HG03342 (cell line): ENCODE data around the gene APOD.
"Not testable (repeated sequence)": the region's sequence is repeated elsewhere in the genome, so short reads cannot be mapped to it uniquely, and the experiment has no call there.

ENCODE experiments used
- ATAC-seq: cut with Tn5 transposase; IDR thresholded peaks from one replicate; pipeline ENCODE4 v1.9.1; 2021; ENCODE audit warnings: mild to moderate bottlenecking, moderate library complexity; ENCODE audit not compliant: unreplicated experiment

The APOD gene

GRCh38 chr3:195590381-195590780 lies 6.6 kb upstream of the APOD start:
- ATAC-seq = not testable (repeated sequence)

- ATAC-seq = not testable (repeated sequence)
These were observed 6.1 kb upstream of the APOD start for GRCh38 chr3:195589796-195590195.

GRCh38 chr3:195587824-195588223 lies 4.1 kb upstream of the APOD start:
- ATAC-seq = no peak

GRCh38 chr3:195587406-195587805 lies 3.7 kb upstream of the APOD start:
- no peak for ATAC-seq

GRCh38 chr3:195584543-195584870 lies 767 bp upstream of the APOD start:
- no peak for ATAC-seq

- ATAC-seq = no peak
These were observed 793 bp downstream of the APOD start for GRCh38 chr3:195582947-195583346.

GRCh38 chr3:195580744-195581443 lies 2.8 kb downstream of the APOD start:
- ATAC-seq = no peak

- no peak for ATAC-seq
These were observed 4.5 kb downstream of the APOD start for GRCh38 chr3:195579281-195579680.

- no peak for ATAC-seq
These were observed 5.2 kb downstream of the APOD start for GRCh38 chr3:195578565-195578964.

GRCh38 chr3:195577645-195578177 lies 6.0 kb downstream of the APOD start:
- no peak for ATAC-seq

- ATAC-seq = no peak
These were observed 9.0 kb downstream of the APOD start for GRCh38 chr3:195574497-195575304.

GRCh38 chr3:195573611-195574496 lies 9.9 kb downstream of the APOD start:
- no peak for ATAC-seq

- ATAC-seq = no peak
These were observed 12.4 kb downstream of the APOD start for GRCh38 chr3:195571361-195571760.

GRCh38 chr3:195570912-195571311 lies 12.8 kb downstream of the APOD start:
- no peak for ATAC-seq

- ATAC-seq = no peak
These were observed 13.4 kb downstream of the APOD start for GRCh38 chr3:195570344-195570743.

GRCh38 chr3:195568630-195569029 lies 15.1 kb downstream of the APOD start:
- ATAC-seq = no peak

- ATAC-seq = no peak
These were observed 16.9 kb downstream of the APOD start for GRCh38 chr3:195566797-195567196.

- ATAC-seq = no peak
These were observed 18.0 kb downstream of the APOD start for GRCh38 chr3:195565716-195566115.

GRCh38 chr3:195563317-195563716 lies 20.4 kb downstream of the APOD start:
- no peak for ATAC-seq

GRCh38 chr3:195559723-195560409 lies 23.9 kb downstream of the APOD start:
- ATAC-seq = no peak

- ATAC-seq = no peak
These were observed 25.1 kb downstream of the APOD start for GRCh38 chr3:195558602-195559001.
